Measurements from ENCODE around the gene ST3GAL5.
"Not testable (repeated sequence)": the region's sequence is repeated elsewhere in the genome, so short reads cannot be mapped to it uniquely, and the experiment has no call there.

The ST3GAL5 gene

GRCh38 chr2:85893428-85894258, 4.9 kb upstream of the ST3GAL5 start:
- DNase-seq = no peak

DNA sequence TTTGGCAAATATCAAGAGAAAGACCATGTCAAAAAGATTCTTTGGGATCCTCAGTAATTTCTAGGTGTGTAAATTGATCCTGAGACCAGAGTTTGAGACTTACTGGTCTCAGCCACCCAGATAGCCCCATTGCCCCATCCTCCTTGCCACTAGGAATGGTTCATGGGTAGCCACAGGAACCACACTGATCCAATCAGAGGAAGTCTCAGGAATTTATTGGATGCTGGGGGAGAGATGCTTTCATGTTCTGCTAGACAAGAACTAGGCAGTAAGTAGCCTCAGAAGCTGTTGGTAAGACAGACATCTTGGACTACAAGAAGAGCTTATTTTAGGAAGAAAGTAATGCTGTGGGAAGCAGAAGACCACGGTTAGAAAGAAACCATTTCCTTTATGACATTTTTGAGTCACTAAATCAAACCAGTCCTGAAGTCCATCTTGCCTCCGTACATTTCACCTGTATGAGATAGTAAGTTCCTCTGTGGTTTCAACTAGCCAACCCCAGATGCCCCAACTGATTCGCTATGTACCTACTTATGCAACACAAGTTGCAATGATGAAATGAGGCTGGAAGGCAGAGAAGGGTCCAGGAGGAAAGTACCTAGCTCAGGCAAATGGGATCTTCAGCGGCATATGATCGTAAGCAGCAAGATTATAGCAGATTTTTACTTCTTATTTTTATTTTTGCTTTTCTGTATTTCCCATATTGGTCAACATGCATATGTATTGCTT, 3.6 kb upstream of the ST3GAL5 start:
- DNase-seq = no peak

DNA sequence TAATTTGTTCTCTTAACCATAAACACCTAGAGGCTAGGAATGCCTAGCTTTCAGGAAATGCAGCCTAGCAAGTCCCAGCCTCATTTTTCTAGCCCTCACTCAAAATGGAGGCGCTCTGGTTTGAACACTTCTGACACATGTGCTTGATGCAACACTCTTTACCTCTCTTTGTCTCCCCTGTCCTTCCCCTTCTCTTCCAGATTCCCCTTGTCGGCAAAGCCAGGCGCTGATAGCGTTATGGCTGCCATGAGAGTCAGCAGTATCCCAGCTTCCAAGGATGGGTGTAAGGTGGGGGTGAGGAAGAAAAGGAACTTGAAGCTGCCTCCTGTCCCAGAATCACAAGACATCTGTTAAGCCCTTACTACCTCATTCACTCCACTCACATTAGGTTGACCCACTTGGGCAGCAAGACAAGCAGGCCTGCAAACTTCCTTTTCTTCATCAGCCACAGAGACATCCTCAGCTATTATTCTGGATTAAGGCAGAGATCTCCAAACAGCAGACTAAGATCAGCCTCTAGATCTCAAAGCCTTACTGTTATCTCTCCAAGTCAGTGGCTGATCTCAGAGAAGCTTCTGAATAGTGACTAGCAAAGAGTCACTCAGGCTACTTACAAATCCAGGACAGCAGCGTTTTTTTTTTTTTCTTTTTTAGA, 1.9 kb upstream of the ST3GAL5 start:
- DNase-seq = no peak

- no peak for DNase-seq
These were observed 964 bp upstream of the ST3GAL5 start for GRCh38 chr2:85889627-85890281.

- peak; percentile 30 to 31 for DNase-seq
These were observed 638 bp downstream of the ST3GAL5 start for GRCh38 chr2:85888020-85888683.

DNA sequence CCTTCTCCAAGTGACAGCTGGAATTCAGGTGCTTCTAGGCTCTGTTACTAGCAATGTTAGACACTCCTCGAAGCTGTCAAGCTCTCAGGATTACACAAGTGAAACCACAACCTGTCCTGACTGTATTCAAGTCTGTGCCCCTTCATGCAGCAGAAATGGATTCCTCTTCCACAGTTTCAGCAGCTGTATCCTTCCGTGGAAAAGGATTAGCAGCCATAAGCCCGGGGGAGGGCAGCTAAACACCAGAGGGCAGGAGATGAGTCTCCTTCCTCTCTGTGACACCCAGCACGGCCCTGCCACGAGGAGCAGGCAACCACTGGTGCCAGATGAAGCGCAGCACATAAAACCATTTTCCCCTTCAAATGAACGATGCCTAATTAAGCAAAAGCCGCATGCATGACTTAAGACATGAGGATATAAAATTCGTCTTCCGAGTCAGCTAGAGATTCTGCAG, 1.2 kb downstream of the ST3GAL5 start:
- DNase-seq = peak; percentile 18 to 42

DNA sequence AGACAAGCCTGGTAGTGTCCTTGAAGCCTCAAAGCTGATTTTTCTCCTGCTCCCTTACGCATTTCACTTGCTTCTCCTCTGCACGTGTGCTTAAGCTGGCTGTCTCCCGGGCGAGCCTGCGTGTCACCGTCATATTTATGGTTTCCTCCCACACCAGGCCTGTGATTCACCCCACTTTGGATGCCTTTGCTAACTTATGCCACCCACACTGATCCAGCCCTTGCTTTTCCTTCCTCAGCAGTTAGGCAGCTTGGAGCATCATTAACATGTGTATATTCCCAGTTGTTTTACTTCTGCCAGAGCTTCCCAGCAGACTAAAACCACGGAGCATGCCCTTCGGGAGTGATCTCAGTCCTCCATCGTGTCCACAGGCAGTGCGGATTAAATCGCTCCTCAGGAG, 2.2 kb downstream of the ST3GAL5 start:
- DNase-seq = peak; percentile 50 to 56

DNA sequence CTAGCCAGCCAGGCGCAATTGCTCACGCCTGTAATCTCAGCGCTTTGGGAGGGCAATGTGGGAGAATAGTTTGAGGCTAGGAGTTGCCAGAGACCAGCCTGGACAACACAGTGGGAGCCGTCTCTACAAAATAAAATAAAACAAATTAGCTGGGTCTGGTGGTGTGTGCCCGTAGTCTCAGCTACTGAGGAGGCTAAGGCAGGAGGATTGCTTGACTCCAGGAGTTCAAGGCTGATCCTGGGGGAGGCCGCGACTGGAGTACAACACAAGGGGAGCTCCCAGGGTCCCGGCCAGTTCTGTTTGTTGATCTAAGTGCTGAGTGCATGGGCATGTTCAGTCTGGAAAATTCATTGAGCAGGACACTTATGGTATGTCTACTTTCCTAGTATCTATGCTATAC, 2.6 kb downstream of the ST3GAL5 start:
- no peak for DNase-seq

DNA sequence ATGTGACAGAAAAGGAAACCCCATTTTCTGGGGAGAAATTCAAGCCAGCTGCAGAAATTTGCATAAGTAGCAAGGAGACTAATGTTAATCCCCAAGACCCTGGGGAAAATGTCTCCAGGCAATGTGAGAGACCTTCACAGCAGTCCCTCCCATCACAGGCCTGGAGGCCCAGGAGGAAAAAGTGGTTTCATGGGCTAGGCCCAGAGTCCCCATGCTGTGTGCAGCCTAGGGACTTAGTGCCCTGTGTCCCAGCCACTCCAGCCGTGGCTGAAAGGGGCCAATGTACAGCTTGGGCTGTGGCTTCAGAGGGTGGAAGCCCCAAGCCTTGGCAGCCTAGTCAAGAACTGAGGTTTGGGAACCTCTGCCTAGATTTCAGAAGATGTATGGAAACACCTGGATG, 7.0 kb downstream of the ST3GAL5 start:
- not testable (repeated sequence) for DNase-seq

GRCh38 chr2:85880716-85881328, 8.0 kb downstream of the ST3GAL5 start:
- not testable (repeated sequence) for DNase-seq

DNA sequence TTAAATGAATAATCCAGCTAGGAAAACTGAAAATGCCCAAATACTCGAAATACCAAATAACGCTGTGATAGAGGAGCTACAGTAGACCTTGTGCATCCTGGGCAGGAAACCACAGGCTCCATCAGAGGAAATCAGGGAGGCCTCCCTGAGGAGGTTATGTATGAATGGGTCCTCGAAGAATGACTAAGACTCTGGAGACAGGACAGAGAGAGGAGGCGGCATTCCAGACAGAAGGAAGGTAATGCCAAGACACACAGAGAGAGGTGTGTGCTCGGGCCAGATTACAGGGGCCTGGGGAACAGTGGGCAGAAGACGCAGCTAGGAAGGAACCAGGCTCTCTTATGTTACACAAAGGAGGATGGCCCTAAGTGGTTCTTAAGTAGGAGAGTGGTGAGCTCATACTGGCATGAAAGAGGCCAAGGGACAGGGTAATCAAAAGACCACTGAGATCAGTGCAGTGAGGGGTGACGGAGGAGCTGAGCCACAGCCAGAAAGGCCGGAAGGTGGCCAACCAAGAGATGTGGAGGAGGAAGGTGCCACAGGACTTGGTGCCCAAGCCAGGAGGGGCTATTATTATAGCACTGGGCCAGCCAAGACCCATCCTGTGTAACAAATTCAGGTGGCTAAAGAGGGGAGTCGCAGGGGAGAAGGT, 9.9 kb downstream of the ST3GAL5 start:
- no peak for DNase-seq

DNA sequence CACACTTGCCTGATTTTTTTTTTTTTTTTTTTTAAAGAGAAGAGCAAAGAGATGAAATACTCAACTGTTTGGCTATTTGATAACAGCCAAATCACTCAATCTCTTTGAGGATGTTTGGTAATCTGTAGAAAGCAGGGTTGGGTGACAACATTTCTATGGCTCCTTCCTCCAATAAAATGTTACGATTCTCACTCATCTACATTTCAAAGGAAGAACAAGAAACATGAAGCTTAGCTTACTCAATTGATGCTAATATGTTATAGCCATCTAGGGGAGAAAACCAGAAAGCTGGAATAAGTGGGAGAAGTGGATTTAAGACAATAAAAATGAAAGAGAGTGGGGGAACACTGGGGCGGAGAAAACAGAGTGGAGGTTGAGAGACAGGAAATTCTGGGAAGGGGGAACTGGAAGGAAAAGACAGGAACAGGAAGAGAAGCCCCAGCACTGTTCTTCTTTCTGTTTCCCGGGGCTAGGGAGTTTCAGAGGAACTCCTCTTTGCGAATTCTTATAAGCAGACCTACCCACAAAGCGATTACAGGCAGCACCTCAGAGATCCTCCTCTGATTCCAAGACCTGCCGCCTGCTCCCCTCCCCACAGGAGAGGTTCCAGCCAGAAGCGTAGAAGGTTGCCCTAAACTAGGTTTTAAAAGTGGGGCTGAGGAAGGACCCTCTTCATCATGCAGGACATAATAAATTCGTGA, 13.3 kb downstream of the ST3GAL5 start:
- DNase-seq = no peak

DNA sequence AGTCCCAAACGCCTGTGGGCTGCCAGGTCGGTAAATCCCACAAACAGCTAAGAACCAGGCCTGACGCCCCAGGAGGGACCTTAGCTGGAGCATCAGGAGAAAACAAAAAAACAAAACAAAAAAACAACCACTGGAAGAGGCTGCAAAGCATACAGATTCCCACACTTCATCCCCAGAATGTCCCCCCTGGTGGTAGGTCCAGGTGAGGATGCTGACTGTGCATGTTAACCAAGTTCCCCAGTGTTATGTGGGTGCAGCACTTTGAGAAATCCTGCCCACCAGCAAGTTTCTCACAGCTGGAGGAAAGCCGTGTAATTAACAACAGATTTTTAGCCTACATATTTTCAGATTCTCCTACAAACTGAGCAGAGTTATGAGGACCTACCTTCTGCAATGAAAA, 15.1 kb downstream of the ST3GAL5 start:
- DNase-seq = no peak

- no peak for DNase-seq
These were observed 16.1 kb downstream of the ST3GAL5 start for GRCh38 chr2:85872536-85873161.

- no peak for DNase-seq
These were observed 17.2 kb downstream of the ST3GAL5 start for GRCh38 chr2:85871494-85872164.

DNA sequence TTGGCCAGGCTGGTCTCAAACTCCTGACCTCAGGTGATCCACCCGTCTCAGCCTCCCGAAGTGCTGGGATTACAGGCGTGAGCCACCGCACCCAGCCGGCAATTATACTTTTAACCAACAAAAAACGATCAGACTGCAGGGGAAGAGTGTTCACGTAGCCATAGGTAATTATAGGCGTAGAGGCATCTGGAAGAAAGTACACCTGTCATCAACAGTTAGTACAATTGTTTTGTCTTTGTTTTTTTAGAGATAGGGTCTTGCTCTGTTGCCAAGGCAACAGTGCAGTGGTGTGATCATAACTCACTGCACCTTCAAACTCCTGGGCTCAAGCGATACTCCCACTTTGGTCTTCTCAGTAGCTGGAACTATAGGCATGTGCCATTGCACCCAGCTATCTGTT, 20.0 kb downstream of the ST3GAL5 start:
- DNase-seq = no peak

GRCh38 chr2:85867556-85868292, 21.1 kb downstream of the ST3GAL5 start:
- DNase-seq = no peak

DNA sequence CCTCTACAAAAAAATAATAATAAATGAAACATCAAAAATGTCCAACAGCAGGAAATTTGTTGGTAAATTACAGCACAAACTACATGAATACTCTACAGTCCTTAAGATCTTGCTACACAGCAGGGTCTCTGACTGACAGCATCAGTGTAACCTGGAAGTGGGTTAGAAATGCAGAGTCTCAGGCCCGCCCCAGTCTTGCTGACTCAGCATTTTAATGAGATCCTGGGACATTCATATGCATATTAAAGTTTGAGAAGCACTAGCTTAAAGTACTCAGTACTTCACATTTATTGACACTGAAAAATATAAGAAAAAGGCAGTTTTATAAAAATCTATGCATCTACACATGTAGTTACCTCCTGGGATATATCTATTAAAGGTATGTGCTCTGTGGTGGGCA, 21.7 kb downstream of the ST3GAL5 start:
- DNase-seq = no peak

DNA sequence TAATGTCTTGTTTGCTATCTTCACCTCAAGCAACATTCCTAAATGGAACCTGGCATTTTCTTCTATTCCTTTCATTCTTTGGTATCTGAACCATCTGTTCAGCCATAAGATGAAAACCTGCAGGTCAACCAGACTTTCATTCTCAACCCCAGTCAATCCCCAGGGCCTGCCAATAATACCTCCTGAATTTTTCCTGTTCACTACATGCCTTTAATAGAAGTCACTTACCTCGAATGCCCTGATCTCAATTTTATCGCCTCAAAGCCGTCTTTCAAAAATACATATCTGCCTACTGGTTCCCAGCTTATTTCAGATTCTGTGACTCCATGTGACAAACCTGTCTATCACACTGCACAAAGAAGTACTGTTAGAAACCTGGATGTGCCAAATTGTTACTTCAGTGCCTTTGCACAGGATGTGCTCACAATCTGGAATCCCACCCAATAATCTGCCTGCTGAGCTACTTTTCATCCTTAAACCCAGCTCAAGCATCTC, 22.6 kb downstream of the ST3GAL5 start:
- DNase-seq = no peak
